Nephron (organoid): Measurements from ENCODE around the gene CSTF1.

ENCODE experiments used
- H3K27ac Mint-ChIP-seq, 3 experiments: 2 replicates each; pipeline ENCODE4 v1.8.0; 2020; ENCODE audit warnings: mixed read lengths in 3 of 3, mild to moderate bottlenecking in 2 of 3, moderate library complexity in 1 of 3
- H3K27me3 Mint-ChIP-seq: 2 replicates; pipeline ENCODE4 v1.8.0; 2021; ENCODE audit warnings: low read depth, mild to moderate bottlenecking, moderate library complexity, mixed read lengths
- H3K36me3 Mint-ChIP-seq: 2 replicates; pipeline ENCODE4 v1.8.0; 2020; ENCODE audit warnings: low read depth, mixed read lengths
- H3K4me1 Mint-ChIP-seq: 2 replicates; pipeline ENCODE4 v1.8.0; 2020; ENCODE audit warnings: mixed read lengths
- H3K4me3 Mint-ChIP-seq, 3 experiments: 2 replicates each; pipeline ENCODE4 v1.8.0; 2020; ENCODE audit warnings: mild to moderate bottlenecking in 3 of 3, mixed read lengths in 3 of 3, moderate library complexity in 2 of 3
- H3K9me3 Mint-ChIP-seq: 2 replicates; pipeline ENCODE4 v1.8.0; 2020; ENCODE audit warnings: mixed read lengths
- CTCF ChIP-seq, 3 experiments: fragments of 200-600 bp; sonication (generic); IDR thresholded peaks; one replicate each; pipeline ENCODE4 v1.5.0; 2021; ENCODE audit warnings: antibody characterized with exemption in 3 of 3; ENCODE audit not compliant: unreplicated experiment in 3 of 3

The CSTF1 gene

DNA sequence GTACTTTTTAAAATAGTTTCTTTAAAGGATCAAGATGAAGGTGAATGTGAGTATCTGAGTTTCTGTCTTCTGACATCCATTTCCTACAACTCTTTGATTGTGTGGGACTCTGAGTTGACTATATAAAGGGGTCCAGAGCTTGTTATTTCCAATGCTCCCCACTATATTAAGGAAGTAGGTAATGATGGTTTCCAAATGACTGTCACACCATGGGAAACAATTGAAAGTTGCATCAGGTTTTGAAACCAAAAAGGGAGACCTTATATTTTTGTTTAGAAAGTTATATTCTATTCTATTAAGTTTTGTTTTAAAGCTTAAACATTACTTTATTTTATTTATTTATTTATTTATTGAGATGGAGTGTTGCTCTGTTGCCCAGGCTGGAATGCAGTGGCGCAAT lies 30.8 kb downstream of the CSTF1 start:
- H3K9me3 Mint-ChIP-seq: no peaks in the 10 kb centered on the region
- peak overlapping the region; percentile 80 to 85 (median 82) for H3K27ac Mint-ChIP-seq
- H3K27me3 Mint-ChIP-seq: no peaks in the 10 kb centered on the region
- no peak for TF ChIP-seq CTCF (IDR thresholded peaks at IDR 0.05; ENCODE audit: unreplicated experiment in 3 of 3)
- H3K4me1 Mint-ChIP-seq: peaks cover 38% of the 10 kb centered on the region
- H3K36me3 Mint-ChIP-seq: peaks cover 6% of the 10 kb centered on the region
- H3K4me3 Mint-ChIP-seq: peak overlapping the region; percentile 9 to 88 (median 76)

- H3K4me3 Mint-ChIP-seq: peak overlapping the region in 2 of 3 experiments; percentile 50 to 86
Observed at GRCh38 chr20:56423886-56424285, 31.4 kb downstream of the CSTF1 start.

DNA sequence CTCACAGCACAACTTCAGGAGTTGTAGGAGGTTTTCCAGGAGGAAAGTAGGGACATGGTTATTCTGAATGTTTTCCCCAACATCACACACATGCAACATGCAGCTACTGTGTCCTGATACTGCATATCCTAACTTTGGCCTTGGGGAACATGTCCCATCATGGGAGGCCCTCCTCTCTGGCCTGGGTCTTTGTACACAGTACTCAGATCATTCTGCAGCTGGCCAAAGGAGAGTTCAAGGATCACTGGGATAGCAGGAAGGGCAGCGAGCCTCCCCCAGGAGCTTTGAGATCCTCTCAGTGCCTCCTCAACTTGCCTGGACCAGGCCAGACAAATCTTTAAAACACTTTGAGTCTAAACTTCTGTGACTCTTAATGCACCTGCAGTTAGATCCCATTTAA lies 32.5 kb downstream of the CSTF1 start:
- peaks cover 50% of the 10 kb centered on the region for H3K4me1 Mint-ChIP-seq
- H3K27ac Mint-ChIP-seq: peak overlapping the region in 2 of 3 experiments; percentile 33 to 43
- peak overlapping the region in 2 of 3 experiments; percentile 77 to 86 for H3K4me3 Mint-ChIP-seq
- H3K36me3 Mint-ChIP-seq: no peaks in the 10 kb centered on the region
- TF ChIP-seq CTCF (IDR thresholded peaks at IDR 0.05; ENCODE audit: unreplicated experiment in 3 of 3): no peak
- H3K27me3 Mint-ChIP-seq: no peaks in the 10 kb centered on the region
- no peaks in the 10 kb centered on the region for H3K9me3 Mint-ChIP-seq

More at GRCh38 chr20:56423886-56424285, 31.4 kb downstream of the CSTF1 start:
- H3K4me1 Mint-ChIP-seq: peaks cover 43% of the 10 kb centered on the region
- peaks cover 3% of the 10 kb centered on the region for H3K36me3 Mint-ChIP-seq
- no peak overlapping the region for H3K27ac Mint-ChIP-seq
- H3K27me3 Mint-ChIP-seq: no peaks in the 10 kb centered on the region
- H3K9me3 Mint-ChIP-seq: no peaks in the 10 kb centered on the region
- no peak for TF ChIP-seq CTCF (IDR thresholded peaks at IDR 0.05; ENCODE audit: unreplicated experiment in 3 of 3)

GRCh38 chr20:56426026-56426425 lies 33.6 kb downstream of the CSTF1 start:
- Mint-ChIP-seq H3K4me3 (peak overlapping the region in 2 of 3 experiments; percentile 42 to 85), H3K27me3 (no peaks in the 10 kb centered on the region), H3K27ac (peak overlapping the region in 2 of 3 experiments; percentile 22 to 34), H3K9me3 (no peaks in the 10 kb centered on the region), H3K4me1 (peaks cover 55% of the 10 kb centered on the region), H3K36me3 (no peaks in the 10 kb centered on the region)
- no peak for TF ChIP-seq CTCF (IDR thresholded peaks at IDR 0.05; ENCODE audit: unreplicated experiment in 3 of 3)

GRCh38 chr20:56426926-56427325 lies 34.5 kb downstream of the CSTF1 start:
- H3K27me3 Mint-ChIP-seq: no peaks in the 10 kb centered on the region
- TF ChIP-seq CTCF (IDR thresholded peaks at IDR 0.05; ENCODE audit: unreplicated experiment in 3 of 3): no peak
- H3K27ac Mint-ChIP-seq: peak overlapping the region in 1 of 3 experiments; percentile 47
- peak overlapping the region in 1 of 3 experiments; percentile 85 for H3K4me3 Mint-ChIP-seq
- H3K4me1 Mint-ChIP-seq: peaks cover 60% of the 10 kb centered on the region
- no peaks in the 10 kb centered on the region for H3K36me3 Mint-ChIP-seq
- H3K9me3 Mint-ChIP-seq: no peaks in the 10 kb centered on the region

- no peak for TF ChIP-seq CTCF (IDR thresholded peaks at IDR 0.05; ENCODE audit: unreplicated experiment in 3 of 3)
- no peaks in the 10 kb centered on the region for H3K27me3 Mint-ChIP-seq
- peaks cover 55% of the 10 kb centered on the region for H3K4me1 Mint-ChIP-seq
- no peaks in the 10 kb centered on the region for H3K36me3 Mint-ChIP-seq
- peak overlapping the region in 2 of 3 experiments; percentile 47 to 61 for H3K27ac Mint-ChIP-seq
- H3K9me3 Mint-ChIP-seq: no peaks in the 10 kb centered on the region
- H3K4me3 Mint-ChIP-seq: peak overlapping the region in 1 of 3 experiments; percentile 51
Observed at GRCh38 chr20:56427797-56428196, 35.4 kb downstream of the CSTF1 start.
